WTC11 (cell line): ENCODE data around the gene NOC3L.

ENCODE experiments used
- CTCF ChIP-seq: fragments of 200-600 bp; IDR thresholded peaks from 2 replicates; pipeline ENCODE4 v1.8.0; 2022; ENCODE audit warnings: antibody characterized with exemption
- FOXJ3 ChIP-seq: sonication (generic); formaldehyde crosslinking; IDR thresholded peaks from 2 replicates; pipeline ENCODE4 v1.9.0; 2021; ENCODE audit warnings: missing genetic modification reagents, mild to moderate bottlenecking, borderline replicate concordance

DNA sequence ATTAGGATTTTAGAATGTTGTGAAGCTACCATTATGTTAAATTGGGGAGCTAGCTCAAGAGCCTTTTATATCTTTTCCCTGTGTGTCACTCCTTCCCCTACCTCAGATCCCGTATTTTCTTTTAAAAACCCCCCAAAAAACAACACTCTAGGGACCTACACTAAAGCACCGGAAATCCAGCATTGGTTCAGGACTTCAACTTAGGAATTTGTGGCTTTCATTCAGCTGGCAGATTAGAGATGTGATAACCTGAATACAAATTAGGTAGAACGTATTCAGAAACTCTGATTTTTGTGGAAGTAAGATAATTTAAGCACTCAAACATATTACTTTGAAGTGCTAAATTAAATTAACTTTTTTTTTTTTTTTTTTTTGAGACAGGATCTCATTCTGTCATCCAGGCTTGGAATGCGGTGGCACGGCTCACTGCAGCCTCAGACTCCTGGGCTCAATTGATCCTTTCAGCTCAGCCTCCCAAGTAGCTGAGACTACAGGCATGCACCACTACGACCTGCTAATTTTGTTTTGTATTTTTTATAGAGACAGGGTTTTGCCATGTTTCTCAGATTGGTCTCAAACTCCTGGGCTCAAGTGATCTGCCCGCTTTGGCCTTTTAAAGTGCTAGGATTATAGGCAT is 46.4 kb upstream of the NOC3L start:
- TF ChIP-seq FOXJ3 (CRISPR knock-in tag) (no peak), CTCF (no peak)
